ENCODE measurements around the gene EML6.

EML6 gene

GRCh38 chr2:54760310-54760709 is 36.8 kb downstream of the EML6 start:
- DNase-seq, result no peak

GRCh38 chr2:54763636-54764291 is 40.3 kb downstream of the EML6 start:
- DNase-seq, result no peak

GRCh38 chr2:54767921-54768320 is 44.5 kb downstream of the EML6 start:
- DNase-seq, result no peak

- DNase-seq, result no peak
These were observed 45.4 kb downstream of the EML6 start for GRCh38 chr2:54768772-54769428.

GRCh38 chr2:54770211-54770610 is 46.7 kb downstream of the EML6 start:
- no peak for DNase-seq

- DNase-seq, result no peak
These were observed 47.2 kb downstream of the EML6 start for GRCh38 chr2:54770676-54771075.

GRCh38 chr2:54771166-54771885 is 47.9 kb downstream of the EML6 start:
- no peak for DNase-seq

GRCh38 chr2:54772110-54772509 is 48.6 kb downstream of the EML6 start:
- no peak for DNase-seq

- DNase-seq, result no peak
These were observed 49.1 kb downstream of the EML6 start for GRCh38 chr2:54772531-54772930.

GRCh38 chr2:54773233-54773632 is 49.8 kb downstream of the EML6 start:
- no peak for DNase-seq

- DNase-seq, result no peak
These were observed 50.4 kb downstream of the EML6 start for GRCh38 chr2:54773838-54774237.

- no peak for DNase-seq
These were observed 52.2 kb downstream of the EML6 start for GRCh38 chr2:54775710-54776109.

GRCh38 chr2:54776494-54776893 is 53.0 kb downstream of the EML6 start:
- no peak for DNase-seq

GRCh38 chr2:54783349-54783748 is 59.9 kb downstream of the EML6 start:
- no peak for DNase-seq

- no peak for DNase-seq
These were observed 63.8 kb downstream of the EML6 start for GRCh38 chr2:54787270-54787669.

- DNase-seq, result no peak
These were observed 64.4 kb downstream of the EML6 start for GRCh38 chr2:54787755-54788366.

GRCh38 chr2:54789878-54790277 is 66.4 kb downstream of the EML6 start:
- no peak for DNase-seq

- DNase-seq, result no peak
These were observed 68.4 kb downstream of the EML6 start for GRCh38 chr2:54791831-54792230.

- no peak for DNase-seq
These were observed 73.8 kb downstream of the EML6 start for GRCh38 chr2:54797307-54797706.

GRCh38 chr2:54801352-54801751 is 77.9 kb downstream of the EML6 start:
- DNase-seq, result peak; percentile 36

GRCh38 chr2:54803783-54804751 is 80.6 kb downstream of the EML6 start:
- no peak for DNase-seq

GRCh38 chr2:54805255-54805654 is 81.8 kb downstream of the EML6 start:
- DNase-seq, result no peak

- DNase-seq, result no peak
These were observed 83.5 kb downstream of the EML6 start for GRCh38 chr2:54806975-54807374.

Data from NCI-H748 treated with DMSO at 0.1 percent for 48 hours (cell line).